Naive thymus-derived CD8-positive, alpha-beta T cell (primary cell): ENCODE measurements around the gene MAP3K1. TPM values are rescaled to one million over a fixed set of nuclear protein-coding genes. Genes with fewer than 3 reads are reported as not detected.
"Not testable (repeated sequence)": the region's sequence is repeated elsewhere in the genome, so short reads cannot be mapped to it uniquely, and the experiment has no call there.

ENCODE experiments used
- ATAC-seq, 2 donors: fragments of 150-1000 bp; cut with Tn5 transposase in 1 of 2; sonication (Bioruptor Pico), chemical (Tn5 transposase) in 1 of 2; 1 replicate in 1 of 2; 2 replicates in 1 of 2; pipeline ENCODE4 v1.10.0; 2021; ENCODE audit warnings: mild to moderate bottlenecking in 2 of 2, moderate library complexity in 2 of 2
- POLR2A ChIA-PET: fragments of 350-600 bp; sonication (Branson Sonifier 250); formaldehyde crosslinking; loops from one replicate; lab custom pipeline; 2021; ENCODE audit warnings: antibody characterized with exemption; lab: Charles Lee
- DNase-seq, 10 donors: peaks; one replicate each; pipeline versions ENCODE4 v3.0.0 to v3.0.0-alpha.2; 2020 to 2022
- H3K27ac Mint-ChIP-seq, 10 donors: one replicate each; pipeline ENCODE4 v1.8.0; 2020 to 2022; ENCODE audit warnings: mild to moderate bottlenecking in 10 of 10, mixed read lengths in 10 of 10, moderate library complexity in 4 of 10, inconsistent platforms in 1 of 10
- H3K27me3 Mint-ChIP-seq, 5 donors: one replicate each; pipeline ENCODE4 v1.8.0; 2021 to 2022; ENCODE audit warnings: mixed read lengths in 5 of 5
- H3K36me3 Mint-ChIP-seq, 3 donors: one replicate each; pipeline ENCODE4 v1.8.0; 2020 to 2022; ENCODE audit warnings: mixed read lengths in 3 of 3, mild to moderate bottlenecking in 2 of 3, inconsistent platforms in 1 of 3
- H3K4me1 Mint-ChIP-seq, 4 donors: one replicate each; pipeline ENCODE4 v1.8.0; 2021 to 2022; ENCODE audit warnings: mixed read lengths in 4 of 4
- H3K4me3 Mint-ChIP-seq, 10 donors: one replicate each; pipeline ENCODE4 v1.8.0; 2020 to 2022; ENCODE audit warnings: mild to moderate bottlenecking in 10 of 10, mixed read lengths in 10 of 10, moderate library complexity in 6 of 10, inconsistent platforms in 1 of 10
- H3K9me3 Mint-ChIP-seq, 9 donors: one replicate each; pipeline ENCODE4 v1.8.0; 2020 to 2022; ENCODE audit warnings: mixed read lengths in 9 of 9, mild to moderate bottlenecking in 3 of 9, inconsistent platforms in 1 of 9, moderate library complexity in 1 of 9
- polyA plus RNA-seq, 3 donors: library from polyadenylated mRNA; unstranded; fragments of 300-500 nt; fragmentation: Illumina TruSeq; gene quantifications; one replicate each; pipeline ENCODE4 v1.2.3, GENCODE V29; 2021
- total RNA-seq, 8 experiments: library from RNA in 2 of 8; stranded (reverse) in 2 of 8; gene quantifications; one replicate each; pipeline ENCODE4 v1.2.3 and lab custom pipeline; 2021 to 2026

Gene MAP3K1
- total and polyA plus RNA-seq, 5 experiments from 2014 or later: 15.3 to 38.0 (median 20.3) TPM

- ATAC-seq: no peak
- no peaks in the 10 kb centered on the region for H3K9me3 Mint-ChIP-seq
- peaks cover 0 to 3% (median 0%) of the 10 kb centered on the region in 3 donors for H3K36me3 Mint-ChIP-seq
- no peak for DNase-seq
- H3K27me3 Mint-ChIP-seq: no peaks in the 10 kb centered on the region
- H3K4me1 Mint-ChIP-seq: peaks cover 32 to 70% (median 59%) of the 10 kb centered on the region in 4 donors
- H3K27ac Mint-ChIP-seq: peak overlapping the region in 5 of 10 donors; percentile 36 to 85 (median 66)
- POLR2A ChIA-PET: no interaction called here
- H3K4me3 Mint-ChIP-seq: peak overlapping the region; percentile 56 to 93 (median 67)
Measured at GRCh38 chr5:56818450-56819037, 3.2 kb downstream of the MAP3K1 start.

- Mint-ChIP-seq H3K4me1 (peaks cover 34 to 69% (median 59%) of the 10 kb centered on the region in 4 donors), H3K27ac (peak overlapping the region in 8 of 10 donors; percentile 32 to 85 (median 60)), H3K9me3 (no peaks in the 10 kb centered on the region), H3K4me3 (peak overlapping the region; percentile 56 to 93 (median 67)), H3K36me3 (peaks cover 0 to 3% (median 0%) of the 10 kb centered on the region in 3 donors), H3K27me3 (no peaks in the 10 kb centered on the region)
- ATAC-seq: no peak
- no peak for DNase-seq
- POLR2A ChIA-PET: no interaction called here
Measured at GRCh38 chr5:56819060-56819881, 3.9 kb downstream of the MAP3K1 start.

- ATAC-seq, H3K27me3 Mint-ChIP-seq, DNase-seq, H3K36me3 Mint-ChIP-seq, POLR2A ChIA-PET, H3K9me3 Mint-ChIP-seq, H3K4me3 Mint-ChIP-seq: not testable (repeated sequence)
- H3K27ac Mint-ChIP-seq: peak overlapping the region in 1 of 10 donors; percentile 5
- H3K4me1 Mint-ChIP-seq: peaks cover 48 to 91% (median 79%) of the 10 kb centered on the region in 4 donors
Measured at GRCh38 chr5:56821868-56822267, 6.5 kb downstream of the MAP3K1 start.

- Mint-ChIP-seq H3K9me3 (no peaks in the 10 kb centered on the region), H3K4me1 (peaks cover 46 to 92% (median 78%) of the 10 kb centered on the region in 4 donors), H3K36me3 (peaks cover 0 to 5% (median 0%) of the 10 kb centered on the region in 3 donors), H3K4me3 (peak overlapping the region in 8 of 10 donors; percentile 30 to 54 (median 40)), H3K27me3 (no peaks in the 10 kb centered on the region), H3K27ac (peak overlapping the region in 7 of 10 donors; percentile 1 to 73 (median 52))
- DNase-seq (no peak), ATAC-seq (no peak)
- POLR2A ChIA-PET: no interaction called here
Measured at GRCh38 chr5:56822981-56823380, 7.6 kb downstream of the MAP3K1 start.

- H3K4me3 Mint-ChIP-seq: peak overlapping the region in 8 of 10 donors; percentile 9 to 57 (median 31)
- peaks cover 49 to 94% (median 81%) of the 10 kb centered on the region in 4 donors for H3K4me1 Mint-ChIP-seq
- POLR2A ChIA-PET: no interaction called here
- H3K9me3 Mint-ChIP-seq: no peaks in the 10 kb centered on the region
- H3K27ac Mint-ChIP-seq: peak overlapping the region in 7 of 10 donors; percentile 1 to 54 (median 37)
- H3K27me3 Mint-ChIP-seq: no peaks in the 10 kb centered on the region
- peaks cover 0 to 5% (median 0%) of the 10 kb centered on the region in 3 donors for H3K36me3 Mint-ChIP-seq
- ATAC-seq: no peak
- no peak for DNase-seq
Measured at GRCh38 chr5:56824019-56824418, 8.7 kb downstream of the MAP3K1 start.

GRCh38 chr5:56825222-56825824 lies 10.0 kb downstream of the MAP3K1 start:
- Mint-ChIP-seq H3K36me3 (peaks cover 0 to 5% (median 0%) of the 10 kb centered on the region in 3 donors), H3K4me1 (peaks cover 50 to 97% (median 83%) of the 10 kb centered on the region in 4 donors), H3K4me3 (peak overlapping the region in 7 of 10 donors; percentile 7 to 42 (median 19)), H3K27ac (peak overlapping the region in 8 of 10 donors; percentile 11 to 75 (median 41)), H3K9me3 (no peaks in the 10 kb centered on the region), H3K27me3 (no peaks in the 10 kb centered on the region)
- ATAC-seq: no peak
- no peak for DNase-seq
- POLR2A ChIA-PET: no interaction called here

GRCh38 chr5:56827049-56827448 lies 11.7 kb downstream of the MAP3K1 start:
- Mint-ChIP-seq H3K27me3 (no peaks in the 10 kb centered on the region), H3K27ac (peak overlapping the region in 9 of 10 donors; percentile 30 to 87 (median 61)), H3K4me3 (peak overlapping the region in 6 of 10 donors; percentile 30 to 65 (median 46)), H3K36me3 (peaks cover 0 to 2% (median 0%) of the 10 kb centered on the region in 3 donors), H3K4me1 (peaks cover 50 to 96% (median 86%) of the 10 kb centered on the region in 4 donors), H3K9me3 (no peaks in the 10 kb centered on the region)
- ATAC-seq (peak; percentile 46 to 53), DNase-seq (no peak)
- POLR2A ChIA-PET: no interaction called here

GRCh38 chr5:56827924-56828323 lies 12.6 kb downstream of the MAP3K1 start:
- Mint-ChIP-seq H3K9me3 (no peaks in the 10 kb centered on the region), H3K36me3 (peaks cover 0 to 2% (median 0%) of the 10 kb centered on the region in 3 donors), H3K27ac (peak overlapping the region in 3 of 10 donors; percentile 44 to 56 (median 48)), H3K4me3 (peak overlapping the region in 2 of 10 donors; percentile 30 to 41), H3K4me1 (peaks cover 44 to 96% (median 84%) of the 10 kb centered on the region in 4 donors), H3K27me3 (no peaks in the 10 kb centered on the region)
- DNase-seq (no peak), ATAC-seq (no peak)
- POLR2A ChIA-PET: no interaction called here

GRCh38 chr5:56829137-56829908 lies 14.0 kb downstream of the MAP3K1 start:
- ATAC-seq (peak; percentile 68 to 69), DNase-seq (peak in 4 of 10 donors; percentile 22 to 34 (median 29))
- Mint-ChIP-seq H3K4me3 (peak overlapping the region in 9 of 10 donors; percentile 10 to 67 (median 42)), H3K36me3 (peaks cover 0 to 2% (median 0%) of the 10 kb centered on the region in 3 donors), H3K27me3 (no peaks in the 10 kb centered on the region), H3K4me1 (peaks cover 41 to 96% (median 86%) of the 10 kb centered on the region in 4 donors), H3K27ac (peak overlapping the region in 9 of 10 donors; percentile 23 to 87 (median 65)), H3K9me3 (no peaks in the 10 kb centered on the region)
- POLR2A ChIA-PET: interaction anchor here (0.7 kb wide), 2 partner anchors 9 to 12 kb away, joined by 3 to 4 read pairs; no protein-coding TSS in a partner anchor

GRCh38 chr5:56831773-56832172 lies 16.4 kb downstream of the MAP3K1 start:
- no peak for DNase-seq
- Mint-ChIP-seq H3K4me1 (peaks cover 40 to 94% (median 88%) of the 10 kb centered on the region in 4 donors), H3K36me3 (no peaks in the 10 kb centered on the region), H3K27ac (peak overlapping the region in 6 of 10 donors; percentile 8 to 78 (median 24)), H3K27me3 (no peaks in the 10 kb centered on the region), H3K9me3 (no peaks in the 10 kb centered on the region), H3K4me3 (peak overlapping the region in 2 of 10 donors; percentile 8 to 13)
- POLR2A ChIA-PET: no interaction called here
- no peak for ATAC-seq

- Mint-ChIP-seq H3K4me1 (peaks cover 42 to 94% (median 90%) of the 10 kb centered on the region in 4 donors), H3K27me3 (no peaks in the 10 kb centered on the region), H3K27ac (peak overlapping the region in 9 of 10 donors; percentile 29 to 90 (median 41)), H3K36me3 (no peaks in the 10 kb centered on the region), H3K4me3 (peak overlapping the region in 4 of 10 donors; percentile 18 to 46 (median 30)), H3K9me3 (no peaks in the 10 kb centered on the region)
- DNase-seq: no peak
- POLR2A ChIA-PET: interaction anchor here (1.1 kb wide), 1 partner anchor 563 kb away, joined by 3 read pairs; no protein-coding TSS in a partner anchor
- peak in 1 of 2 donors; percentile 53 for ATAC-seq
Measured at GRCh38 chr5:56833325-56833724, 18.0 kb downstream of the MAP3K1 start.
